B cell (primary cell): ENCODE data around the gene SMARCC2. TPM values are rescaled to one million over a fixed set of nuclear protein-coding genes. Genes with fewer than 3 reads are reported as not detected.
A peak's percentile ranks its signal among the peaks of the same experiment; 100 is the strongest.

Experiments
- ATAC-seq: fragments of 200-7000 bp; cut with Tn5 transposase; one replicate; pipeline ENCODE4 v1.10.0; 2021; ENCODE audit warnings: low read depth, mild to moderate bottlenecking, moderate number of reproducible peaks, moderate library complexity
- CTCF ChIA-PET: fragments of 350-600 bp; sonication (Branson Sonifier 250); formaldehyde crosslinking; loops from one replicate; lab custom pipeline; 2021; ENCODE audit warnings: antibody characterized with exemption, inconsistent platforms; lab: Charles Lee
- POLR2A ChIA-PET: fragments of 350-600 bp; sonication (Branson Sonifier 250); formaldehyde crosslinking; loops from one replicate; lab custom pipeline; 2021; ENCODE audit warnings: antibody characterized with exemption; lab: Charles Lee
- DNase-seq: peaks from one replicate; pipeline ENCODE4 v3.0.0; 2013
- H2AFZ ChIP-seq: 2 replicates; pipeline ENCODE4 v1.6.1; 2012; ENCODE audit warnings: mild to moderate bottlenecking, low read depth, low read length; ENCODE audit not compliant: insufficient read depth, poor library complexity, severe bottlenecking
- H3K27ac ChIP-seq, 2 donors: 1 replicate in 1 of 2; 2 replicates in 1 of 2; pipeline ENCODE4 v1.5.1; 2012 to 2013; ENCODE audit warnings: low read length in 2 of 2, mild to moderate bottlenecking in 2 of 2, moderate library complexity in 1 of 2
- H3K27me3 ChIP-seq, 4 experiments: fragments of 200-600 bp in 1 of 4; sonication (generic) in 1 of 4; replicated peaks in 1 of 4; 1 replicate in 2 of 4; 2 replicates in 2 of 4; pipeline versions ENCODE4 v1.6.1 to v1.7.0; 2013 to 2016; ENCODE audit warnings: low read length in 3 of 4, mild to moderate bottlenecking in 2 of 4, mixed read lengths in 1 of 4, moderate library complexity in 1 of 4; ENCODE audit not compliant: insufficient read depth in 4 of 4, control insufficient read depth in 3 of 4; ENCODE audit errors: control extremely low read depth in 1 of 4
- H3K36me3 ChIP-seq, 2 experiments: replicated peaks in 1 of 2; 1 replicate in 1 of 2; 2 replicates in 1 of 2; pipeline versions ENCODE4 v1.6.1 to v1.7.1; 2013; ENCODE audit warnings: low read length in 1 of 2; ENCODE audit not compliant: insufficient read depth in 2 of 2, control insufficient read depth in 1 of 2; ENCODE audit errors: control extremely low read depth in 1 of 2, extremely low read depth in 1 of 2
- H3K4me1 ChIP-seq, 2 donors: fragments of 200-600 bp in 1 of 2; sonication (generic) in 1 of 2; 1 replicate in 1 of 2; 2 replicates in 1 of 2; pipeline versions ENCODE4 v1.5.1 to v1.6.1; 2013 to 2017; ENCODE audit warnings: low read length in 2 of 2; ENCODE audit not compliant: control insufficient read depth in 2 of 2, insufficient read depth in 2 of 2
- H3K4me2 ChIP-seq: replicated peaks from 2 replicates; pipeline ENCODE3; 2012; ENCODE audit warnings: mild to moderate bottlenecking, low read depth, low read length; ENCODE audit not compliant: poor library complexity, severe bottlenecking
- H3K4me3 ChIP-seq, 5 experiments: fragments of 200-600 bp in 1 of 5; sonication (generic) in 1 of 5; 1 replicate in 3 of 5; 2 replicates in 2 of 5; pipeline versions ENCODE4 v1.5.1 to v1.7.0; 2011 to 2016; ENCODE audit warnings: low read length in 4 of 5, mild to moderate bottlenecking in 4 of 5, low read depth in 2 of 5, control low read depth in 1 of 5, moderate library complexity in 1 of 5; ENCODE audit not compliant: insufficient read depth in 1 of 5; ENCODE audit errors: control extremely low read depth in 1 of 5, extremely low read depth in 1 of 5
- H3K79me2 ChIP-seq: fragments of 200-600 bp; sonication (generic); one replicate; pipeline ENCODE4 v1.6.0; 2016; ENCODE audit warnings: low read length; ENCODE audit not compliant: control insufficient read depth, insufficient read depth
- H3K9ac ChIP-seq: fragments of 200-600 bp; sonication (generic); 2 replicates; pipeline ENCODE4 v1.6.1; 2017; ENCODE audit warnings: mild to moderate bottlenecking, low read length, moderate library complexity
- H3K9me3 ChIP-seq, 3 donors: one replicate each; pipeline versions ENCODE4 v1.6.1 to v1.7.1; 2013; ENCODE audit warnings: low read length in 2 of 3; ENCODE audit not compliant: control insufficient read depth in 2 of 3, insufficient read depth in 1 of 3; ENCODE audit errors: control extremely low read depth in 1 of 3
- H4K20me1 ChIP-seq: 2 replicates; pipeline ENCODE4 v1.6.0; 2012; ENCODE audit warnings: mild to moderate bottlenecking, low read length; ENCODE audit not compliant: insufficient read depth, control insufficient read depth, poor library complexity, severe bottlenecking
- H3K27ac Mint-ChIP-seq: one replicate; pipeline ENCODE4 v1.8.0; 2021; ENCODE audit warnings: mixed read lengths
- H3K27me3 Mint-ChIP-seq: one replicate; pipeline ENCODE4 v1.8.0; 2021; ENCODE audit warnings: mixed read lengths
- H3K4me1 Mint-ChIP-seq: one replicate; pipeline ENCODE4 v1.8.0; 2021; ENCODE audit warnings: mixed read lengths
- H3K4me3 Mint-ChIP-seq: one replicate; pipeline ENCODE4 v1.8.0; 2021; ENCODE audit warnings: mixed read lengths
- H3K9me3 Mint-ChIP-seq: one replicate; pipeline ENCODE4 v1.8.0; 2022; ENCODE audit warnings: mixed read lengths; ENCODE audit not compliant: insufficient read depth
- CTCF ChIP-seq: fragments of 200-600 bp; IDR thresholded peaks from one replicate; pipeline ENCODE4 v1.8.0; 2022; ENCODE audit warnings: antibody characterized with exemption, mild to moderate bottlenecking
- EZH2 ChIP-seq: IDR thresholded peaks from 2 replicates; pipeline ENCODE4 v1.6.1; 2012; ENCODE audit warnings: borderline replicate concordance, low read depth, mild to moderate bottlenecking, moderate library complexity, low read length; ENCODE audit not compliant: insufficient read depth, poor library complexity, severe bottlenecking
- WGBS: methylation state at CpG from one replicate; pipeline ENCODE4 v1.1.5; 2013; ENCODE audit warnings: missing lambda C conversion rate; ENCODE audit not compliant: insufficient coverage; 5-methylcytosine and 5-hydroxymethylcytosine counted together
- intact Hi-C: fragments of 100-400 bp; cut with micrococcal nuclease; formaldehyde crosslinking; loops from one replicate; pipeline ENCODE4 v1.10.0; 2022
- polyA plus RNA-seq: library from polyadenylated mRNA; depleted of rRNA; stranded (reverse); fragments of >200 nt; gene quantifications from 2 replicates; pipeline ENCODE4 v1.2.3, GENCODE V29; 2012
- total RNA-seq, 2 donors: library from RNA; stranded (reverse); fragments of 120-200 nt in 1 of 2; gene quantifications; 1 replicate in 1 of 2; 2 replicates in 1 of 2; pipeline versions ENCODE4 v1.2.3 to v1.2.4, GENCODE V29; 2013 to 2022

Gene SMARCC2
- total and polyA plus RNA-seq, 2 donors (not counting 1 experiment from before 2014, with no cell fraction given), result 70.4 to 198 TPM

GRCh38 chr12:56141946-56142784 lies 47.1 kb downstream of the SMARCC2 start:
- Histone ChIP-seq H3K4me1 (no peaks in the 10 kb centered on the region), H3K27ac (peak overlapping the region in 1 of 2 donors; percentile 8)
- no peak for ATAC-seq

More at GRCh38 chr12:56141946-56142784, 47.1 kb downstream of the SMARCC2 start:
- Mint-ChIP-seq H3K4me1 (peaks cover 9% of the 10 kb centered on the region), H3K27me3 (no peaks in the 10 kb centered on the region), H3K4me3 (no peak overlapping the region), H3K27ac (peak overlapping the region; percentile 74), H3K9me3 (no peaks in the 10 kb centered on the region)
- CTCF ChIA-PET, result interaction anchor here (0.8 kb wide), 1 partner anchor 47 kb away, joined by 4 read pairs; the partner anchor contains the start of gene SMARCC2
- TF ChIP-seq CTCF, result no peak
- no peak for TF ChIP-seq EZH2
- Histone ChIP-seq H3K4me2 (no peak overlapping the region), H3K9me3 (no peaks in the 10 kb centered on the region), H2AFZ (no peak overlapping the region), H4K20me1 (peaks cover 16% of the 10 kb centered on the region), H3K9ac (no peak overlapping the region), H3K4me3 (no peak overlapping the region), H3K79me2 (no peaks in the 10 kb centered on the region), H3K27me3 (no peaks in the 10 kb centered on the region), H3K36me3 (peaks cover 0 to 73% of the 10 kb centered on the region in 2 experiments)
- POLR2A ChIA-PET, result interaction anchor here (0.9 kb wide), 1 partner anchor 10 kb away, joined by 3 read pairs; no protein-coding TSS in a partner anchor
- no peak for DNase-seq
- 81% methylated on average over 14 of the region's 19 CpGs for WGBS
- intact Hi-C loops, result no loop called here
